ENCODE measurements around the gene FAM163A.

FAM163A gene

DNA sequence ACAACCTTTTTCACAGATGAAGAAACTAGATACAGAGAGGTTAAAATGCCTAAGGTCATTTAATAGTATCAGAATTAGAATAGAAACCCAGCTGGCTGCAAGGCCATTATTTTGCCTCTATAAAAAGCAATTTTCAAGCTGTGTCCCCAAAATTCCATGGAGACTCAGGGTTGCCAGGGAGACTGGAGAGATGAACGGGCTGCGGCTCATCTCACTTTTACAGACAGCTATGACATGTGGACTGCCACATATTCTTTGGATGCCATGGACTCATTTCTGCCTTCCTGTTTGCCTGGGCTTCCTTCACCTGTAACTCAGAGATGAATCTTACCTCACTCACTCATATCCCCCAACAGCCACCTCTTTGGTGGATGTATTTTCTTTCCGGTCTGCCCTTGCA is 117.6 kb downstream of the FAM163A start:
- DNase-seq, result no peak

DNA sequence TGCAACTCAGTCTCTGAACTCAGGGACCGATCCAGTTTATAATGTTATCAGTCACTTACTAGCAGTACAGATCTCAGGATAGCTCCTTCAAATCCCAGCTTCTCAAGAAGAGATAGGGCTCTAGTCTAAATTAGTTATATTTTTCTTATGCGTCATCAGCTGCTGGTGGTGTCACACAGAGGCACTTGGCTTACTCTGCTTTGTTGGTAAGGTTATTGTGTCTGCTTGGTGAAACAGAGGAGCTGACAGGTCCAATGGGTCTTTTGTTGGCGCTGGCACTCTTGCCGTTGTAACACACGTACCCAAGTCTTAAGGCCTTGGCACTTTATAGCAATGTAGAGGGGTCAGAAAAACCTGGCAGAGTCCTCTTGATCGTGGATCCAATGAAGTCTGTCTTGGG is 122.3 kb downstream of the FAM163A start:
- no peak for DNase-seq
